ENCODE measurements around the gene ZFC3H1.
A peak's percentile ranks its signal among the peaks of the same experiment; 100 is the strongest.

The ZFC3H1 gene

GRCh38 chr12:71636704-71637115 is 26.9 kb downstream of the ZFC3H1 start:
- peak; percentile 83 for DNase-seq

DNA sequence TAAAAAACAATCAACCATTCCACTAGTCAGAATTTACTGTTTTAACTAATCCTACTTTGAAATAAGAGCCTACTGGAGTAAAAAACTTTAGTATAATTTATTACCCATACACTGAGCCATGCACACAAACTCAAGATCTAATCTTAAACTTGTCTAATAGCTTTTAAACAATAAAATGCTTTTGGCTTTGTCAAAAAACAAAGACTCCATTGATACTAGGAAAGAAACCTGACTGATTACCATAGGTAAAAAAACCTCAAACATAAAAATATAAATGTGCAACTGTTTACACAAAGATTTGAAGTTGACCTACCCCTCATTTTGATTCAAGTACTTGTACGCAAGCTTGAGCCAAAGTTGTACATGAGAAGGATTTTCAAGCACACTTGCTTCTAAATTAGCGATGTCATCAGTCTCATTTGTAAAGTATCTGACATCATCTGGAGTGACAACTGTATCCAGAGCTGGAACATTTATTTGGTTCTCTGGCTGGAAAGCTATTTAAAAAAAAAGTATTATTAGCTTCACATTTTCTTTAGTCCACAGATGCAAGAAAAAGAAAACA is 36.1 kb downstream of the ZFC3H1 start:
- DNase-seq: no peak

GRCh38 chr12:71626768-71627167 is 36.9 kb downstream of the ZFC3H1 start:
- no peak for DNase-seq

GRCh38 chr12:71626098-71626497 is 37.5 kb downstream of the ZFC3H1 start:
- peak; percentile 86 for DNase-seq

GRCh38 chr12:71625476-71625875 is 38.2 kb downstream of the ZFC3H1 start:
- no peak for DNase-seq

- DNase-seq: no peak
These were observed 41.7 kb downstream of the ZFC3H1 start for GRCh38 chr12:71621938-71622337.

DNA sequence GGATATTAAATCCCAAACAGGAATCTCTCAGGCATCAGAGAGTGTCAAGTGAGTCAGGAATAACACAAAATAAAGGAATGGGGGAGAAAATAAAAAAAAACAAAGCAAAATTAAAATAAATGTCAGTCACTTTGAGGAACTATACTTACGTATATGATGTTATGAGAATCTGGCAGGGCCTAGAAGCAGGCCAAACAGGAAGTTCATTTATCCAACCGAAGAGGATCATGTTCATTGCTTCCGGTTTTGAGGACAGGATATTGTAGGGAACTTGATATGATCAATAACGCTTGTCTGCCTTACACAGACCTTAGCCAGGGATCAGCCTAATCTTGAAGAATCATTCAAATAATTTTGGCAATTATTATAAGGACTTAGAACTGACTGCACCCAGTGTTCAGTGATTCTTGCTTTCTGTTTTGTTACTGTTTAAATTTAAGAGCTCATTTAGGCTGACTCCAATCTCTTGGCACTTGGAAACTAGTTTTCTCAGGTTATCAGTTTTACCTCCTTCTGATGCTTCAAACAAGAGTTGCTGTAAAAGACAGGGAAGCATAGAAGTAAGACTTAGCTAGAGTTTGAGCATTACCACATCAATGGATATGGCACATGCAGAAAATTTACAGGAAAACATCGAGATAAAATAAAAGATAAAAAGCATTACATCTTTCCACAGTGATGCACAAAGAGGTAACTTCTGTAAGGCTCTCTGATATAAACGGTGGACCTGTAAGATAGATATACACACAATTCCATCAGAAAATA is 53.4 kb downstream of the ZFC3H1 start:
- DNase-seq: peak; percentile 11

- DNase-seq: no peak
These were observed 55.9 kb downstream of the ZFC3H1 start for GRCh38 chr12:71607494-71608330.

- no peak for DNase-seq
These were observed 58.6 kb downstream of the ZFC3H1 start for GRCh38 chr12:71605039-71605438.

DNA sequence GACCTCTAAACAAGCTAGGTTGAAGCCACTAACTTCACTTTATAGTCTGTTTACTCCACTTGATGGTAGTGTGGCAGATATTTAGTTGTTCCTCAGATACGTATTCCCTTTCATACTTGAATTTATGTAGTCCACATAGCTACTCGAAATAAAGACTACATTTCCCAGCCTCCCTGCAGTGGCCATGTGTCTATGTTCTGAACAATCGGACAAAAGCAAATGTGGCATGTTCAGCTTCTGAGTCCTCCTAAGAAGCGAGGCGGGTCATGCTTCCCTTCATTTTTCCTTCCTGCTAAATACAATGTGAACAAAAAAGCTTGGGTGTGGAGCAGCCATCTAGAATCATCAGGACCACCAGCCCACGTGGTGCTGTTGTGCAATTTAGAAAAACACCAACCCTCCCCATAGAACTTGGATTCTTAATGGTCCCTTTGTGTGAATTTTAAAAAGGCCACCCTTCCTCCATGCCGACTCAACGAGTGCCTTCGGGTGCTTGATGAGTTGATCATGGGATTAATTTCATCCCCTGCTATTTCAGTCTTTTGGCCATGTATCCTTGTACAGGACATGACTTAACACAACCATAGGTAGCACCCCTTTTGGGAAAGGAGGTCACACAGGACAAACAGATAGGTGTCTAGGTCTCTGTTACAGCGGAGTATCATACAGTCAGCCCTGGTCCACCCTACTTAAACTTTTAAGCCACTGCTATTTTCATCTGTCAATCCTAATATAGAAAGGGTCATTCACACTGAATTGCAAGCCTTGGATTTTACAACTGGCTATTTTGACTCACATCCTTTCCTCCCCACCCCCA is 60.7 kb downstream of the ZFC3H1 start:
- DNase-seq: no peak

DNA sequence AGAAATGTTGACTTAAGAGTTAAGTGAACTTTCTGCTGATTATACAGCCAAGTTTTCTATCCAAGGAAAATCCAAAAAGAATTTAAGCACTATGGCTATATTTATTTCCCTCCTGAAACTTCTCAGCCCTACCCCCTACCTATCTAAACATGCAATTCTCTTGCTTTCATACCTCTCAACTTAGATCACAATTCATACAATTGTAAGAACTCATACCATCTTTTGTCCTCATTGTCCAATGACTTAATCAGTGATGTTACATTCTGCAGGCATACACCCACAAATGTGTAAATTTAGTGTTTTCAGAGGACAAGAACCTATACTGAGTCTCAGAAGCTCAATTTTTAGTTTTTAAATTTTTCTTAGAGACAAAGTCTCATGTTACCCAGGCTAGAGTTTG is 62.1 kb downstream of the ZFC3H1 start:
- DNase-seq: no peak

DNA sequence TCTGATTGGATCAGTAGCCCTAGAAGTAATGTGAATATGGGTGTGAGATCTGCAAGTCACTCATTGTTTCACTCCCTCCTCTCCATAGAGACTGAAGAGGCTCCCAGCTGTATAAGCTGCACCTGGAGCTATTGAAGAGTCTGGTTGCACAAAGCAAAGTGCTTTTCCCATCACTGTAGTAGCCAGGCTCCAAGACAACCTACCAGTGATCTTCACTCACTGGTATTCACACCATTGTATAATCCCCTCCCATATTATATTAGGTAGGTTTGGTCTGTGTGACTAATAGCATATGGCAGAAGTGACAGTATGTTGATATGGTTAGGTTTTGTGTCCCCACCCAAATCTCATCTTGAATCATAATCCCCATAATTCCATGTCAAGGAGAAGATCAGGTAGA is 64.4 kb downstream of the ZFC3H1 start:
- no peak for DNase-seq

GRCh38 chr12:71594214-71594948 is 69.3 kb downstream of the ZFC3H1 start:
- peak; percentile 88 for DNase-seq

- DNase-seq: peak; percentile 14
These were observed 70.8 kb downstream of the ZFC3H1 start for GRCh38 chr12:71592841-71593240.

GRCh38 chr12:71591601-71592000 is 72.0 kb downstream of the ZFC3H1 start:
- no peak for DNase-seq

DNA sequence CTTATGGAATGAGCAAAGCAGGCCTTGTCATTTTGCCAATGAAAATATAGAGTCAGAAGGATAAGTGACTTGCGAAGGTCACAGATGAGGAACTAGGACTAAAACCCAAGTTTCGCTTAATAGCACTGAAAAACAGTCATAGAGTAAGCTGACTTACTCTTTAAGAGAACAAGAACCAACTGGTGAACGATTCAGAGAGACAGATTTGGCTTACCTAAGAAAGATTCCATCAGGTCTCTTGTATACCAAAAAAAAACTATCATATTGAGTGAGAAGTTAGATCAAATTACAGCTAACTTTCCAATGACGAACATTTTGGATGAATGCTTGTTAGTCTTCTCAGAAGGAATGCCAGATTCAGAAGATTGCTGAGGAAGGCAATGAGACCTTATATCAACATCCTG is 74.2 kb downstream of the ZFC3H1 start:
- no peak for DNase-seq

DNA sequence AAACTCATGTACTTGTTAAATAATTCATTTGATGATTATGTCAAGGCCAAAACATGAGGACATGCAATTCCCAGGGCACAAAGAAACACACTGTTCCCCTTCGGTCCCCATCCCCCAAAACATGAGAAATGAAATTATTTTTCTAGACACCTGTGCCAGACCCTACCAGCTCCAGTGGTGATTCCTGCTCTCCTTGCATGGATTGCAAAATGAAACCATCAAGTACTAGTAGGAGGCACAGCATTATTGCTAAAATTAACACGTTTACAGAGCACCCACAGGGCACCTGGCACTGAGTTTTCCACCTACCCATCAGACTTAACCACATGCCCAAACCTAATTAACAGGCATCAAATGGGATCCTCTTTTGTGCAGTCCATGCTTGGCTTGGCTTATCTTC is 76.6 kb downstream of the ZFC3H1 start:
- DNase-seq: no peak

DNA sequence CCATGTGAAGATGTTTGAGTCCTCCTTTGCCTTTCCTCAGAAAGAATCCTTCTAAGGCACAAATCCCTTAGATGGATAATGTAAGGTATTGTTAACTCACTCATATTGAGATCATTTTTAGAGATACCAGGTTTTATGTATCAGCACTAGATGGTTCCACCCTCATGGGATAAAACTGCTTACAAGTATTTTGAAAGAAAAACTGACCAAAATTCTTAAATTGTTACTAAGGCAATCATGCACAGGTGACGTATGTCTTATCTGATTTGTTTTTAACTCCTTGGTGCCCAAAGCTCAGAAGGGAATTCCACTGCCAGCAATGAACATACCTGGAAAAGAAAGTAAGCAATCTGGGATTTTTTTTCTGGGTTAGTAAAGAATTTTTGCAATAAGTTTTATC is 78.4 kb downstream of the ZFC3H1 start:
- DNase-seq: no peak

GRCh38 chr12:71584356-71584755 is 79.3 kb downstream of the ZFC3H1 start:
- DNase-seq: no peak

GRCh38 chr12:71582925-71583324 is 80.7 kb downstream of the ZFC3H1 start:
- no peak for DNase-seq

- DNase-seq: no peak
These were observed 82.4 kb downstream of the ZFC3H1 start for GRCh38 chr12:71581206-71581605.

DNA sequence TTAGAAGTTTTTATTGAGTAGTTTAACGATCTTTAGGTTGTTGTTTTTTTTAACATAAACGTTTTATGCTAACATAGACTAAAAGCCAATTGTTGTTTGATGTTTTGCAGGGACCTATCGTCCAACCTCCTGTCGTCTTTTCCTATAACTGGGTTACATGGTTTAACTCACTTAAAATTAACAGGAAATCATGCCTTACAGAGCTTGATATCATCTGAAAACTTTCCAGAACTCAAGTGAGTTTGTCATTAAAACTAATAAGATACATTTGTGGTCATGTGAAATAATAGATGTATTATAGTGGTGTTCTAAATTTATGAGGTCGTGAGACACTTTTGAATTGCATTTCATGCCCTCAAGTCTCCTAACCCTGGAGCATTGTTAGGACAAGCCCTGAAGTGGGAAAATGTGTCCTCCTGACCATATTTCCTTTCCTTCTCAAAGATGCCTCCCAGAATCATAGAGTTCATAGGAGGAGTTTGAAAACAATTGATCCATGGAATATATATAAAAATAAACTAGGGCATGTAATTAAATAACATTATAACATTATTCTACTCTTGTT is 84.9 kb downstream of the ZFC3H1 start:
- DNase-seq: no peak

Data from OCI-M1 (cell line).